Measurements from ENCODE around the gene EFHD2. TPM values are rescaled to one million over a fixed set of nuclear protein-coding genes. Genes with fewer than 3 reads are reported as not detected.
"Not testable (repeated sequence)": the region's sequence is repeated elsewhere in the genome, so short reads cannot be mapped to it uniquely, and the experiment has no call there.

The EFHD2 gene
- 55.7 and 58.5 TPM in 2 replicates for total RNA-seq (2014; rRNA removed; shearing (Covaris generic))

GRCh38 chr1:15409388-15410222, at the start of gene EFHD2:
Gene EFHD2, plus strand, starts transcription at chr1:15409888. Its CDS starts 84 bp downstream, at chr1:15409972.
- no peak for DNase-seq (ENCODE audit: low spot score)

GRCh38 chr1:15360700-15361099, 49.0 kb upstream of the EFHD2 start:
- DNase-seq (ENCODE audit: low spot score) = no peak

- no peak for DNase-seq (ENCODE audit: low spot score)
These were observed 47.5 kb upstream of the EFHD2 start for GRCh38 chr1:15362096-15362736.

- DNase-seq (ENCODE audit: low spot score) = no peak
These were observed 47.0 kb upstream of the EFHD2 start for GRCh38 chr1:15362737-15363128.

GRCh38 chr1:15364740-15365139, 44.9 kb upstream of the EFHD2 start:
- no peak for DNase-seq (ENCODE audit: low spot score)

- DNase-seq (ENCODE audit: low spot score) = no peak
These were observed 40.8 kb upstream of the EFHD2 start for GRCh38 chr1:15368888-15369287.

- DNase-seq (ENCODE audit: low spot score) = no peak
These were observed 39.4 kb upstream of the EFHD2 start for GRCh38 chr1:15370268-15370667.

- no peak for DNase-seq (ENCODE audit: low spot score)
These were observed 38.7 kb upstream of the EFHD2 start for GRCh38 chr1:15370781-15371520.

- DNase-seq (ENCODE audit: low spot score) = no peak
These were observed 37.8 kb upstream of the EFHD2 start for GRCh38 chr1:15371610-15372545.

- DNase-seq (ENCODE audit: low spot score) = no peak
These were observed 31.0 kb upstream of the EFHD2 start for GRCh38 chr1:15378729-15379128.

- DNase-seq (ENCODE audit: low spot score) = not testable (repeated sequence)
These were observed 30.5 kb upstream of the EFHD2 start for GRCh38 chr1:15379151-15379550.

GRCh38 chr1:15380601-15381508, 28.8 kb upstream of the EFHD2 start:
- no peak for DNase-seq (ENCODE audit: low spot score)

- DNase-seq (ENCODE audit: low spot score) = no peak
These were observed 27.9 kb upstream of the EFHD2 start for GRCh38 chr1:15381805-15382204.

- no peak for DNase-seq (ENCODE audit: low spot score)
These were observed 26.8 kb upstream of the EFHD2 start for GRCh38 chr1:15382601-15383518.

GRCh38 chr1:15383810-15384209, 25.9 kb upstream of the EFHD2 start:
- DNase-seq (ENCODE audit: low spot score) = no peak

GRCh38 chr1:15384301-15384901, 25.3 kb upstream of the EFHD2 start:
- no peak for DNase-seq (ENCODE audit: low spot score)

GRCh38 chr1:15385420-15385819, 24.3 kb upstream of the EFHD2 start:
- DNase-seq (ENCODE audit: low spot score) = no peak

- DNase-seq (ENCODE audit: low spot score) = no peak
These were observed 23.4 kb upstream of the EFHD2 start for GRCh38 chr1:15386164-15386749.

Measured in A172 (cell line).